GM10248 (cell line): ENCODE measurements around the gene SH2B3.

Experiments used
- CTCF ChIA-PET: fragments of 300-600 bp; sonication (Branson Sonifier 250); formaldehyde crosslinking; extraction: SDS; loops from one replicate; lab custom pipeline; 2021; ENCODE audit warnings: antibody characterized with exemption; lab: Yijun Ruan, JAX
- POLR2A ChIA-PET: fragments of 350-650 bp; sonication (Branson Sonifier 250); formaldehyde crosslinking; extraction: SDS; loops from one replicate; lab custom pipeline; 2020; ENCODE audit warnings: antibody characterized with exemption; lab: Yijun Ruan, JAX
- DNase-seq: peaks from one replicate; pipeline ENCODE4 v3.0.0; 2012; ENCODE audit errors: extremely low spot score
- CTCF ChIP-seq: IDR thresholded peaks from 2 replicates; pipeline ENCODE4 v1.5.1; 2012; ENCODE audit warnings: mild to moderate bottlenecking, low read depth; ENCODE audit errors: extremely low read depth, missing control alignments, control extremely low read depth

SH2B3 gene

GRCh38 chr12:111444314-111444924, 38.7 kb downstream of the SH2B3 start:
- ChIA-PET CTCF (interaction anchor here (1.0 to 44.4 kb wide), 10 partner anchors 10 to 86 kb away, joined by 3 to 1216 read pairs (median 5); partner anchors contain the start of gene SH2B3), POLR2A (interaction anchor here (1.0 to 2.2 kb wide), 5 partner anchors 9 to 40 kb away, joined by 3 to 16 read pairs (median 4); no protein-coding TSS in a partner anchor)
- TF ChIP-seq CTCF, result no peak
- peak; percentile 58 for DNase-seq

GRCh38 chr12:111444925-111445725, 39.4 kb downstream of the SH2B3 start:
- TF ChIP-seq CTCF, result no peak

GRCh38 chr12:111445726-111446581, 40.2 kb downstream of the SH2B3 start:
- CTCF ChIA-PET, result interaction anchor here (1.2 to 44.4 kb wide), 6 partner anchors 11 to 41 kb away, joined by 3 to 1216 read pairs (median 9); partner anchors contain the start of gene SH2B3
- TF ChIP-seq CTCF, result no peak
- DNase-seq, result no peak
- POLR2A ChIA-PET, result interaction anchor here (1.0 to 1.1 kb wide), 3 partner anchors 19 to 42 kb away, joined by 3 to 7 read pairs (median 3); no protein-coding TSS in a partner anchor

More at GRCh38 chr12:111444925-111445725, 39.4 kb downstream of the SH2B3 start:
- POLR2A ChIA-PET, result interaction anchor here (0.6 to 2.2 kb wide), 6 partner anchors 10 to 1007 kb away, joined by 3 to 16 read pairs (median 4); no protein-coding TSS in a partner anchor
- CTCF ChIA-PET, result interaction anchor here (1.0 to 44.4 kb wide), 10 partner anchors 9 to 85 kb away, joined by 3 to 1216 read pairs (median 5); partner anchors contain the start of gene SH2B3
- peak; percentile 91 for DNase-seq

- ChIA-PET CTCF (interaction anchor here (3.0 to 44.4 kb wide), 3 partner anchors 10 to 42 kb away, joined by 13 to 1216 read pairs (median 34); partner anchors contain the start of gene SH2B3), POLR2A (interaction anchor here (0.6 to 1.0 kb wide), 2 partner anchors 19 to 42 kb away, joined by 3 read pairs; no protein-coding TSS in a partner anchor)
- no peak for DNase-seq
- TF ChIP-seq CTCF, result no peak
These were observed 41.2 kb downstream of the SH2B3 start for GRCh38 chr12:111446631-111447570.

- DNase-seq, result no peak
- CTCF ChIA-PET, result interaction anchor here (1.3 to 44.4 kb wide), 3 partner anchors 14 to 43 kb away, joined by 4 to 1216 read pairs (median 67); partner anchors contain the start of gene SH2B3
- POLR2A ChIA-PET, result interaction anchor here (0.6 kb wide), 1 partner anchor 42 kb away, joined by 3 read pairs; no protein-coding TSS in a partner anchor
- no peak for TF ChIP-seq CTCF
These were observed 42.0 kb downstream of the SH2B3 start for GRCh38 chr12:111447571-111448265.
